ENCODE data around the gene ALDH16A1.
A peak's percentile ranks its signal among the peaks of the same experiment; 100 is the strongest.

ALDH16A1 gene

GRCh38 chr19:49513746-49514118 lies 60.7 kb downstream of the ALDH16A1 start:
- Histone ChIP-seq H3K4me3 (ENCODE audit: insufficient read depth, low read depth, low read length) (peak overlapping the region; percentile 81), H3K27ac (ENCODE audit: insufficient read depth, low read depth, low read length, poor library complexity, severe bottlenecking) (no peak overlapping the region), H3K36me3 (ENCODE audit: control insufficient read depth, insufficient read depth, low read length) (no peaks in the 10 kb centered on the region), H3K9me3 (ENCODE audit: control insufficient read depth, low read length) (no peaks in the 10 kb centered on the region), H3K4me1 (ENCODE audit: control insufficient read depth, insufficient read depth, low read length) (peaks cover 12% of the 10 kb centered on the region), H3K27me3 (ENCODE audit: control insufficient read depth, insufficient read depth, low read length, poor library complexity, severe bottlenecking) (no peaks in the 10 kb centered on the region)
- WGBS, 2 experiments, result 51 to 61% methylated on average over 11 to 12 of the region's 12 CpGs

- H3K27me3 ChIP-seq (ENCODE audit: control insufficient read depth, insufficient read depth, low read length, poor library complexity, severe bottlenecking), result no peaks in the 10 kb centered on the region
- peak overlapping the region; percentile 81 for H3K4me3 ChIP-seq (ENCODE audit: insufficient read depth, low read depth, low read length)
- 85 to 87% methylated on average over 21 of the region's 21 CpGs for WGBS, 2 experiments
- no peak overlapping the region for H3K27ac ChIP-seq (ENCODE audit: insufficient read depth, low read depth, low read length, poor library complexity, severe bottlenecking)
- H3K4me1 ChIP-seq (ENCODE audit: control insufficient read depth, insufficient read depth, low read length), result peaks cover 12% of the 10 kb centered on the region
- H3K9me3 ChIP-seq (ENCODE audit: control insufficient read depth, low read length), result no peaks in the 10 kb centered on the region
- H3K36me3 ChIP-seq (ENCODE audit: control insufficient read depth, insufficient read depth, low read length), result no peaks in the 10 kb centered on the region
Observed at GRCh38 chr19:49514151-49514550, 61.1 kb downstream of the ALDH16A1 start.

- no peak overlapping the region for H3K27ac ChIP-seq (ENCODE audit: insufficient read depth, low read depth, low read length, poor library complexity, severe bottlenecking)
- no peaks in the 10 kb centered on the region for H3K36me3 ChIP-seq (ENCODE audit: control insufficient read depth, insufficient read depth, low read length)
- H3K27me3 ChIP-seq (ENCODE audit: control insufficient read depth, insufficient read depth, low read length, poor library complexity, severe bottlenecking), result no peaks in the 10 kb centered on the region
- H3K4me1 ChIP-seq (ENCODE audit: control insufficient read depth, insufficient read depth, low read length), result peaks cover 12% of the 10 kb centered on the region
- WGBS, 2 experiments, result 92 to 96% methylated on average over 4 of the region's 4 CpGs
- no peak overlapping the region for H3K4me3 ChIP-seq (ENCODE audit: insufficient read depth, low read depth, low read length)
- no peaks in the 10 kb centered on the region for H3K9me3 ChIP-seq (ENCODE audit: control insufficient read depth, low read length)
Observed at GRCh38 chr19:49515767-49516166, 62.7 kb downstream of the ALDH16A1 start.

GRCh38 chr19:49518033-49518432 lies 65.0 kb downstream of the ALDH16A1 start:
- Histone ChIP-seq H3K27ac (ENCODE audit: insufficient read depth, low read depth, low read length, poor library complexity, severe bottlenecking) (no peak overlapping the region), H3K27me3 (ENCODE audit: control insufficient read depth, insufficient read depth, low read length, poor library complexity, severe bottlenecking) (no peaks in the 10 kb centered on the region), H3K36me3 (ENCODE audit: control insufficient read depth, insufficient read depth, low read length) (no peaks in the 10 kb centered on the region), H3K4me3 (ENCODE audit: insufficient read depth, low read depth, low read length) (no peak overlapping the region), H3K9me3 (ENCODE audit: control insufficient read depth, low read length) (no peaks in the 10 kb centered on the region), H3K4me1 (ENCODE audit: control insufficient read depth, insufficient read depth, low read length) (peaks cover 6% of the 10 kb centered on the region)
- 87 to 97% methylated on average over 2 to 3 of the region's 3 CpGs for WGBS, 2 experiments
